NCI-H748 treated with DMSO at 0.1 percent for 48 hours (cell line): ENCODE data around the gene CCDC102A.

Experiments
- DNase-seq: peaks from one replicate; lab custom pipeline; 2025; lab: John Stamatoyannopoulos, UW

The CCDC102A gene

DNA sequence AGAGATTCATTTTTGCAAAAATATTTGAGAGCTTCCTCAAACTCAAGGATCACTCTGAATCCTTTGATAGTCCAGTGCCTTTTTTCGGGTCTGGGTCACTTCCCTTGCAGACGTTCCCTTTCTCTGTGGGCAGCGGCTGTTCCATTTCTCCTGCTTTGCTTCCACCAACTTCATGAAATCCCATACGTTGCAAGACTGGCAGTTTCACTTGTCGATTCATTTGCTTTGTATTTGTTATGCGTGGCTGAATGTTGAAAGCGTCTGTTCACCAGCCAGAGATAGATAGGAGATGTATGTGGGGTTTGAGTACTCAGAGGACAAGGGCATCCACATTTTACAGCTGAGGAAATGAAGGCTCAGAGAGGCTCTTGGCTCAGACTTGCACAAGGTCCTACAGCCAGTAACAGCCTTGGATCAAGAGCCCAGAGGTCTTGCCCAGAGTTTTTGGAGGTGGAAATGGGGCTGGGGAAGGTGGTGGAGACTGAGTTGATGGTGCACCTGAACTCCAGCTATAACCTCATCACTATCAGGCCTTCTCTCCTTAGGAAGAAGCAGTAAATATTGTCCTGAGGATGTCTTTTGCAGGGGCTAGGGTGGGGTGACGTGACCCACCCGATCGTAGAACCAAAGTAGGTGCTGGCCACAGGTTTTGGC lies 1.3 kb upstream of the CCDC102A start:
- no peak for DNase-seq

DNA sequence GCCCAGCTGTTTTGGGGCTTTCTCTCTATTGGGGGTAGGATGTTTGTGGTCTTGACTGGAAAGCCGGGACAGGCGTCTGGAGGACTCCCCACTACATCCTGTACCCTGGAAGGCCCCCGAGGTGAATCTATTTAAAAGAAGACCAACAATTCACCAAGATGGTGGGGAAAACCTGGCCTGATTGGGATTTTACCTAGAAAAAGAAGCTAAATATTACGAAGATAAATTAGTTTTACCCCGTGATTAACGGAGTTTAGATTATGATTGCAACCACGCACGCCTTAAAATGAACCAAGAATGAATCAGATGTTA lies 779 bp upstream of the CCDC102A start:
- no peak for DNase-seq

DNA sequence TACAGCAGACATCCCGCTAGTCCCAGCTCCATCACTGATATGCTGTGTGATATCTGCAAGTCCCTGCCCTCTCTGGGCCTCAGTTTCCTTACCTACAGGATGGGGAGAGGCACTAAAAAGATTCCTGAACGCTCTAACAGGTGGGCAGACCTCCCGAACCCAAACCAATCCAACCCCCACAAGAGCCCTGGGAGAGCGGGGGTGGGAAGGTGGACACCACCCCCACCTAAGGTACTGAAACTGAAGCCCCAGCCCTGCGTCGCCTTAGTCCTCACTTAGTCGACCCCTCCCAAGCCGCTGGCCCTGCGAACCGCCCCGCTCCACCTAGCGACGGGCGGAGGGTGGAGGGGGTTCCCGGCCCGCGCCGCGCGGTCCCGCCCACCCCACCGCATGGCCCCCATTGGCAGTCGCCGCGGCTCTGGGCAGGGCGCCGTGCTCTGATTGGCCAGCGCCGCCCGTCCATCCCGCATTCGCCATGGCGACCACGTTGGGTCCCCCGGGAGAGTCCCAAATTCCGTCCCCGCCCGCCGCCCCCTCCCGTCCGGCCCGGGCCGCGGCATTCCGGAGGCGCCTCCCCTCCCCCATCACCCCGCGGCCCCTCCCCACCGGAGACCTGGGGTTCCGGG lies 578 bp downstream of the CCDC102A start:
- peak; percentile 25 for DNase-seq

DNA sequence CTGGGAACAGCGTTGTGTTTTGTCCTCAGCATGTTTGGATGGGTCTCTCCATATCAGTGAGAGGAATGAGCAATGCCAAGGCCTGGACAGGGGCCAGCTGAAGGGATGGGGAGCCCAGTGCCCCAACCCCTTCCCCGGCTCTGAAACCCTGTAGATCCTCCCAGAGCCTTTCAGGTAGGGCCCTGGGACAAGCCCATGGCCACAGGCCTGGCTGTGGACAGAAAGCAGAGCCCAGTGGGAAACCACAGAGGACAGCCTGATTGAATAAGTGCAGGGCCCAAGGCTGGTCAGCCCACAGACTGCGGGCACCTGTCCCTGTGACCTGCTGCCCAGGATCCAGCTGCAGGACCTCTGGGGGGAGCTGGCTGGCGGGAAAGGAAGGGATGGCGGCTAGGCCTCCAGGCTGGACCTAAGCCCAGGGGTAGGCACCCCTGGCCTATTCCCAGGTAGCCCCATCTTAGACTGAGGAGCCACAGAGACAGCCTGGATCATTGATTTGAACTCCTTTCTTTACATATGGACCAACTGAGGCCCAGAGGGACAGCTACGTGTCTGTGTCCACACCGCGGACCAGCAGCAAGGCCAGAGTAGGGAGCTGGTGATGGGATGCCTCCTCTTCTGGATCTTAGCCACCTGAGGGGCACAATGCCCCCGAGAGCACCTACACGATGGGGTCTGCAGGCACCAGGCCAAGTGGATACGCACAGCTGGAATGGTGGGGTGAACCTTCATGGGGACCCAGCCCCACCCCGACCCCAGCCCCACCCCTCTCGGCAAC lies 1.3 kb downstream of the CCDC102A start:
- DNase-seq, result no peak

DNA sequence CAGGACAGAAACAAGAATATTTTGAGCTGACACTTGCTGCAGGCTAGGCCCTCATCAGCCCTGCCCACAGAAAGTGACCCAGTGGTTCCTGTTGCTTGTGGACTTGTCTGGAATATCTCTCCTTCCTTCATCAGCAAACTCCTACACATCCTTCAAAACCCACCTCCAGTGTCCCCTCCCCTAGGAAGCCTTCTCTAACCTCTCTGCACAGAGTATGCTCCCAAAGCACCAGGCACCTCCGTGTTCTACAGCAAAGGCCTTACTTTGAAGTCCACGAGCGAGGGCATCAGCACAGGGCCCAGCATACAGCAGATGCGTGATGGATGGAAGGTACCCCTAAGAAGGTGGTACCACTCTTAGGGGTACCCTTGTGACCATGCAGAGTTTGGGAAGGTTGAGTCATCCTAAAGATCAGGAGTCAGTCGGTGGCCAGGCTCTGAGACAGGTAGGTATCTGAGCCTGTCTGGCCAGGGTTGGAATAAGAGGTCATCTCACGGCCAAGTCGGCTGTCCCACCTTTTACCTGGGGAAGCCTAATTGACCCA lies 2.0 kb downstream of the CCDC102A start:
- DNase-seq, result no peak

DNA sequence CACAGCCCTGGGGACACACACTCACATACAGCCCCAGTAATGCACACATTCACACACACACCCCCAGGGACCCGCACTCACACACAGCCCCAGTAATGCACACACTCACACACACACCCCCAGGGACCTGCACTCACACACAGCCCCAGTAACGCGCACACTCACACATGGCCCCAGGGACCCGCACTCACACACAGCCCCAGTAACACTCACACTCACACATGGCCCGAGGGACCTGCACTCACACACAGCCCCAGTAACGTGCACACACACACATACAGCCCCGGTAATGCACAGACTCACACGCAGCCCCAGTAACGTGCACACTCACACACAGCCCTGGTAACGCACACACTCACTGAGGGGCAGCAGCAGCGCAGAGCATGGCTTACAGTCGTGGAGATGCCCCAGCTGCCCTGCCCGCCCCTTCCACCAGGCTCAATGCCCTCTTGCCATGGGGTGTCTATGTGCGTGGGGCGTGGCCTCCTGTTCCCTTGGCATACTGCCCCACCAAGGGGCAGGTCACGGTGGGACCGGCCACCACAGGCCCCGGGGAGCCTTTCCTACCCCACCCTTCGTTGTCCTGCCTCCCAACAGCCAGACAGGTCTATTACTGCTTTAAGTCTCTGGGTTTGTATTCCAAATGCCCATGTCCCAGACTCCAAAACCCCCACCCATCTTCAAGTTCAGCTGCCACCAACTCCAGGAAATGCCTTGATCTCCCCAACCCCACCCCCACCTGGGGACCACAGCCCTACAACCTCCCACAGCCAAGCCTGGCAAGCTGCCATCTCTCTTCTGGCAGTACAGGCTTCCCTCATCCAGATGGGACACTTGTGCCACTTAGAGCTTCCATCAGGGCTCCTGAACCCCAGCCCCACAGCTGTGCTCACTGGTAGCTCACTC lies 2.7 kb downstream of the CCDC102A start:
- no peak for DNase-seq

DNA sequence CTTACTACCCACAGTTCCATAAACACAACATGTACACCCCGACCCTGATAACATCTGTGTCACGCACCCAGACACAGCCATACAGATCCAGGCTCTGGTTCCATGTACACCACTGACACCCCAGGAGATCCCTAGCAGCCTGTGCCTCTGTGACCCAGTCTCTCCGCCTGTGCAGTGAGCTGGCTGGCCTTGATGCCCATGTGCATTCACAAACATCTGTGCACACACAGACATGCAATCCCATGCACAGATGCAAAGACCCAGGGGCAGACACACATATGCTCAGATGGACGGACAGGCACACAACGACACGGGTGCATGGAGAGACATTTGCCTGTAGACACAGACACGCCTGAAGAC lies 4.1 kb downstream of the CCDC102A start:
- DNase-seq, result no peak

DNA sequence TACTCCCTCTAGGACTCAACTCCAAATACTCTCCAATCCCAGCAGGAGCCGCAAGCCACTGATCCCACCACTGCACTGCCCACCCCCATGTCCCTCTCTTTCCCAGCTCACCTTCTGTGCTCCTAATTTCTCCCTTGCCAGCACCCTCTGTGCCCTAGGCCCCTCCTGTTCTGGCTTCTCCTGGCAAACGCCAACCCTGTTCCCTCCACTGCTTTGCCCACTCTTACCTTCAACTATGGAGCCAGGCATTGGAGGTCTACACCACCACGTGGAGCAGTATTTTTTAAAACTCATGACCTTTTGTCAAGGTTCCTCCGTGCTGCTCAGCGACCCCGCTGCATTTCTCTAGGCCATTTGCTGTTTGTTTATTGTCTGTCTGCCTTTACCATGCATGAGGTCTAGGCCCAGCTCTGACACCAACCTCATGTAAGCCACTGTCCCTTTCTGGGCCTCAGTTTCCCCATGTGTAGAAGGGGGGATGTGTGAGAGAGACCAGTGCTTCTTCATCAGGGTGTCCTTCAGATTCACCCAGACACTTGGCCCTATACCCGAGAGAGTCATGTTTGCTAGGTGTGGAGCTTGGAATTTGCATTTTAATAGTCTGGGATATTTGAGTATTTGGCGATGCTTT lies 4.6 kb downstream of the CCDC102A start:
- no peak for DNase-seq

DNA sequence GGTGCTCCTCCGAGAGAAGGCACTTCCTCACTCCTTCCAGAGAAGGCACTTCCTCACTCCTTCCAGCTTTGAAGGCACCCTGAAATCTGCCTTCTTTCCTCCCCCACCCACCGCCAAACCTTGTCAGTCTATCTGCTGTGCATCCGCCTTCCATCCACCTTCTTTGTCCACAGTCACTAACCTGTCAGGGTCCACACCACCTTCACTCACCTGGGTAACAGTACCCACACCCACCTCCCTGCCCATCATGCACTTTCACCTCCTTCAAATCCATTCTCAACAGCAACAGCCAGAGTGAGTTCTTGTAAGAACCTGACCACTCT lies 5.2 kb downstream of the CCDC102A start:
- DNase-seq, result no peak

DNA sequence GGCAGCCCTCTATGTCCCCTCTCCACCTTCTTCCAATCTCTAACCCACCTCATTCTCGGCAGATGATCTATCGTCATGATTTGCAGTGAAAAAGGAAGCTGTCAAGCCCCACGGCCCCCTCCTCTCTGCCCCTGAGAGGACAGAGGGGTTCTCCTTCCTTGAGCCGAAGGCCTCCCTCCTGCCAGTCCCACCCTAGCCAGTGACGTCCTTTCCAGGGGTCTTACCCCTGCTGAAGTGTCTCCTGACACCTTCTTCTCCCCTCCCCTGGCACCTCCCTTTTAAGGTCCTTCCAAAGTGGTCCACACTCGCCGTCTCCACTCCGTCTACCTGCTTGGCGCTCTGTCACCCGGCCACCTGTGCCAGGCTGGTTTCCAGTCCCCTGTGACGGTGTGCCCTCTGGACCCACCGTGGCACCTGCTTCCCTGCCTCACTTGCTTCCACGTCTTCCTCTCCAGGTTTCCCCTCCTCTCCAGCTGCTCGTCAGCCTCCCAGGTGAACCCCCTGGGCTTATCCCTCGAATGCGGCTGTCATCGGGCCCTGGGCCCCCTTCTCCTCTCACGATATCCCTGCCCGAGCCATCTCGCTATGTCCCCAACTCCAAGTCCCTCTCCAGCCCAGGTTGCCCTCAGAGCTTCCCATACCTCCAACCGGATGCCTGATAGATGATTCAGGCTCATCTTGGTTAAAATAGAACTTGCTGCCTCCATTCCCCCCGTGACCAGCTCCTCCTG lies 5.7 kb downstream of the CCDC102A start:
- no peak for DNase-seq

DNA sequence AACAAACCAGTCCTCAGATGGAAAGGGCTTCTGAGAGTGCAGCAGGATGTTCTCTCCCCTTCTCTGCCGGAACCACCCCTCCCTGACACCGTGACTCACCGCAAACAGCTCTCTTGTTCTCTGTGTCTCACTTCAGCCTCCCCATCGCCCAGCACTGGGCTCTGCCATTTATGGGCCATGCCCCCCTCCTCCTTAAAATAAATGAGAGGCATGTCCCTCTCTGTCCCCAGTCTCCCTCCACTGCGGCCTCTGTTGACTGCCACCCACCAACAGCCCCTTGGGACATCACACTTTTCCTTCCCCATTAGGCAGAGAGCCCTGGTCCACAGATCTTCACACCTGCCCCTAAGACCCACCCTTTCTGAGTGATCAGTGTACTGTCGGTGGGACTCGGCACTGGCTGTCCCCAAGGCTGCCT lies 6.3 kb downstream of the CCDC102A start:
- DNase-seq, result no peak

DNA sequence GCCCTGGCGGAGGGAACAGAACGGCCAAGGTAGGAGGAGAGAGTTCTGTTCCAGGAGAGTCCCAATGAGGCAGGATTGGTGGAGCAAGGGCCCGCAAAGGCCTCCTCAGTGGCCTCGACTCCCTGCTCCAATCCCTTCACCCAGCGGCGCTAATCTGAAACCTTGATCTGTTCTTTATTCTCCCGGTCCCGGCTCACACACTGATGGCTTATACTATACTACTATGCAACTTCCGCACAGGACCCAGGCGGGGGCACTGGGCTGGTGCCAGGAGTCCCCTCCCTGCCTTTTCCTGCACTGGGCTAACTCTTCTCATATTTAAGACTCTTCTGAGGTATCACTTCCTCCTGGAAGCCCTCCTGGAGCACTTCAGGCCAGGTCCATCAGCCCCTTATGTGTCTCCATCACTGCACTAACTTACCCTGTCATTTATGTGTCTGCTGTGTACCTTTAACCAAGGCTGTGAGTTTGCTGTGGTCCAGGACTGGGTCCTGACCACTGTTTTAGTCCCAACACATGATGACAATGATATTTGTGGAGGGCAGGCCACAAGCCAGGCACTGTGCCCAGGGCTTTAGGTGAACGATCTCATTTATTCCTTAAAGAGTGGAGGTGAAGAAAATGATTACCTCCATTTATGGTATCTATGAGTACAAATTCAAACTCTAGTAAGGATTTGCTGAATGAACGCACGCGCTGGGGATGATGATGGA lies 6.8 kb downstream of the CCDC102A start:
- no peak for DNase-seq

DNA sequence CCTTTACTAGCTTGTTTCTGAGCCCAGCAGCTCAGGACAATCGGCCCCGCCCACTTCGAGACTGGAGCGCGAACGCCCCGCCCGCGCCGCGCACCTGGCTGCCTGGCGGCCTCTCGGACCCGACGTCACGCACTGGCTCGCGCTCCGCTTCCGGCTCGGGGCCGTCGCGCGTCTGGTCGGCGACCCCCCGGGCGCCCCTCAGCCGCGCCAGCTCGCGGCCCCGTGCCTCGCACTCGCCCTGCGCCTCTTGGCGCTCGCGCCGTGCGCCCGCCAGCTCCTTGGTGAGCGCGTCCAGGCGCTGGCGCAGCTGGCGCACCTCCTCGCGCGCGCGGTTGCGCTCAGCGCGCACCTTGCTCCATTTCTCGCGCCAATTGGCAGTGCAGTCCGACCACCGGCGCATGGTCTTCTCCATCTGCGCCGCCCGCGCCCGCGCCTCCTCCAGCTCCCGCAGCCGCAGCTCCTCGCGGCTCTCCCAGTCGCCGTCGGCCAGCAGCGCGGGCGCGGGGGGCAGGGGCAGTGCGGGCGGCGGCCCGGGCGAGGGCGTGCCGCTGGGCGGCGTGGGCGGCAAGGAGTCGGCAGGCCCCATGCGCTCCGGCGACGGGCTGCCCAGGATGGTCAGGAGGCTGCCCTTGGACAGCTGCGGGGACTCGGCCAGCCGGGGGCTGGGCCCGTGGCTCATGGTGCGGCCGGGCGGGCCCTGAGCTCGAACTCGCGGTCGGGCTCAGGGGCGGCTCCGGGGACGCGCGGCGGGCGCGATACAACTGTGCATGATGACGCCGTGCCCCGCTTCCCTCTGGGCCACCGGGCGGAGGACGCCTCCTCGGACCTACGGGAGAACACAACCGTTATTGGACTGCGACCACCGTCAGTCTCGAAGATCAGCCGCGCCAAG lies 7.6 kb downstream of the CCDC102A start:
- DNase-seq, result no peak

DNA sequence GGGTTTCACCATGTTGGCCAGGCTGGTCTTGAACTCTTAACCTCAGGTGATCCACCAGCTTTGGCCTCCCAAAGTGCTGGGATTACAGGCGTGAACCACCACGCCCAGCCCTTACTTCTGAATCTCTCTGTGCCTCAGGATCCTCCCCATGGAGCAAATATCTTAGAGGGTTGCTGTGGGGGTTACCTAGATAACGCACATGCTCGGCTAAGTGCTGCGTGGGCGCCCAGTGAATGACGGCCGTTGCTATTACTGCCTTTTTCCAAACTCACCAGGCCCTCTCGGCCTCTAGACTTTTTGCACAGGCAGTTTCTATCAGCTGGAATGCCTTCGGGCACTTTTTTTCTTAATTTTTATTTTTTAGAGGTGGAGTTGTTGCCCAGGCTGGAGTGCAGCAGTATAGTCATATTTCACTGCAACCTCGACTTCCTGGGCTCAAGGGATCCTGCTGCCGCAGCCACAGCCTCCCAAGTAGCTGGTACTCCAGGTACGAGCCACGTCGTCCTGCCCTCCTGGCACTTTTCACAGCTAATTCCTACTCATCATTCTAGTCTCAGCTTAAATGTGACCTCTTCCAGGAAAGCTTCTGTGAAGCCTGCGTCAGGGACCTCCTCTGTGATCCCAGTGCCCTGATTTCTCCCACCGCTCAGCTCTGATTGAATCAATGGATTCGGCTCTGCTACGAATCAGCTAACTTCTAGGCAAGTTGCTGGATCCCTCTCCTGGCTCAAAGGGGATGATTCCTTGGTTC lies 8.6 kb downstream of the CCDC102A start:
- DNase-seq, result no peak

DNA sequence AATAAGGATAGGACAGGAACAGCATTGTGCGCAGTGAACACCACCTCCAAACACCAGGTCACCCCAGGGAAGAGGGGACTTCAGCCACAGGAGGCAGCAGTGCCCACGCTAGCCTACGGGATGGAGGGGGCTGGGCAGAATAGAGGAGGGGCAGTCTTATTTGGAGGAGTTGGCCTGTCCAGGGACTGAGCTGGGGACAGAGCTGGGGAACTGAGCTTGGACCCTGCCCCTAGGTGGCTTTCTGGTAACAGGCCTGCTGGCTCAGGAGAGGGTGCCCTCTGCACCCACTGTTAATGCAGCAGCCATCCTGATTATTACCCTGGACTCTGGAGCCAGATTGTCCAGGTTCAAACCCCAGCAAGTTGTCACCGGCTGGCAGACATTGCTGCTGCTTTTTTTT lies 9.3 kb downstream of the CCDC102A start:
- no peak for DNase-seq

DNA sequence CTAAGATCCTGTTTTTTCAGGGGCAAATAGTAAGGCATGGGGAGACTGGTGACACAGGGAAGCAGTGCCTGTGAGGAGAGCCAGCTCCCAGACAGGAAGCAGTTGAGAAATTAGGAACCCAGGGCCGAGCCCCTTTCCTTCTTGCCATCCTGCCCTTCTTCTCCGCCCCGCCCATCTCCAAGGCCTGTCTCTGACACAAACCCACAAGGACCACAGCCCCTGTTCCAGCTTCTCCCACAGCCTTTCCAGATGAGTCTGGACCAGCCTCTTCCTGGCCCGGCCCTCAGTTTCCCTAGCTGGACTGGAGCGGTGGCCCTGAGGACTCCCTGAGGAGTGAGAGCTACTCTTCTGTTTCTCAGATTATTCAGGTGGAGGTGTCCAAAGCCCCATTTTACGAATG lies 9.9 kb downstream of the CCDC102A start:
- no peak for DNase-seq

DNA sequence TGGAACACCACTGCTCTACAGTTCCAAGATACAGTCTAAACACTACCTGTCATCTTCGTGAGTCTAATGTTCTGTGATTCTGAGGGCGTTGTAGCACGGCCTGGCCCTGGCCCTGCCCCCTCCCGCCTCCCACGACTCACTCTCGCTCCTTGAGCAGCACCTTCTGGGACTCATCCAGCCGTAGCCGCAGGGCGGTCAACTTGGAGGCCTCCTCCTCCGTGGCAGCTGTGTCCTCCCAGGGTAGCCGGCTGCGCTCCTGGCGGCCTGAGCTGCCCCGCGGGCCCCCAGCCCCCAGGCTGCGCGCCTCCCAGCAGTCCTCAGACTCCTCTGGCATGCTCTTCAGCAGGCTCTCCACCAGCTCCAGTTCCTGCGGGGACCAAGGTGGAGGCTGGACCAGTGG lies 10.6 kb downstream of the CCDC102A start:
- no peak for DNase-seq

DNA sequence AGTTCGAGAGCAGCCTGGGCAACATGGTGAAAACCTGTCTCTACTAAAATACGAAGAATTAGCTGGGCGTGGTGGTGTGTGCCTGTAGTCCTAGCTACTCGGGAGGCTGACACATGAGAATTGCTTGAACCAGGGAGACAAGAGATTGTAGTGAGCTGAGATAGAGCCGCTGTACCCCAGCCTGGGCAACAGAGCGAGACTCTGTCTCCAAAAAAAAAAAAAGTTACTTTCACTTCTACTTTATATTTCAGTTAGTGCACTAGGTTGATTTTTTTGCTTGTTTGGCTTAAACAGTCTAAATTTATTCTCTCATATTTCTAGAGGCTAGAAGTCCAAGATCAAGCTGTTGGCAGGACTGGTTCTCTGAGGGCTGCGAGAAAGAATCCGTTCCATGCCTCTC lies 13.4 kb downstream of the CCDC102A start:
- no peak for DNase-seq
